SK-N-SH (cell line): ENCODE results near the gene PRR16. TPM values are rescaled to one million over a fixed set of nuclear protein-coding genes. Genes with fewer than 3 reads are reported as not detected.

Experiments used
- CTCF ChIA-PET: fragments of 300-600, 350-600 bp; formaldehyde crosslinking; extraction: SDS; loops from one replicate; lab custom pipeline; 2021; lab: Yijun Ruan, JAX
- POLR2A ChIA-PET: fragments of 350-600 bp; sonication (Branson Sonifier 250); formaldehyde crosslinking; extraction: SDS; loops from one replicate; lab custom pipeline; 2020; ENCODE audit warnings: antibody characterized with exemption, inconsistent platforms; lab: Yijun Ruan, JAX
- DNase-seq: peaks from one replicate; pipeline ENCODE4 v3.0.0; 2012
- H2AFZ ChIP-seq: fragments of 200-600 bp; sonication (generic); 2 replicates; pipeline ENCODE4 v1.8.1; 2016; ENCODE audit warnings: antibody characterized with exemption, mild to moderate bottlenecking, low read depth
- H3F3A ChIP-seq: fragments of 200-600 bp; sonication (generic); replicated peaks from 2 replicates; pipeline ENCODE3; 2016; ENCODE audit warnings: antibody characterized with exemption, mild to moderate bottlenecking; ENCODE audit not compliant: insufficient read depth
- H3K27ac ChIP-seq, 2 experiments: fragments of 200-500 bp in 1 of 2; fragments of 200-600 bp in 1 of 2; sonication (Bioruptor generic) in 1 of 2; sonication (generic), shearing (Covaris generic) in 1 of 2; 2 replicates each; pipeline versions ENCODE4 v1.5.1 to v1.6.1; 2014 to 2016; ENCODE audit warnings: low read depth in 2 of 2, inconsistent platforms in 1 of 2, low read length in 1 of 2, mild to moderate bottlenecking in 1 of 2, mixed read lengths in 1 of 2
- H3K27me3 ChIP-seq: fragments of 200-600 bp; sonication (generic), shearing (Covaris generic); 2 replicates; pipeline ENCODE4 v1.6.1; 2016; ENCODE audit warnings: mixed run types; ENCODE audit not compliant: insufficient read depth
- H3K36me3 ChIP-seq, 2 experiments: fragments of 200-500 bp in 1 of 2; fragments of 200-600 bp in 1 of 2; sonication (Bioruptor generic) in 1 of 2; sonication (generic) in 1 of 2; replicated peaks in 1 of 2; 2 replicates each; pipeline versions ENCODE3 to v1.5.1; 2014 to 2016; ENCODE audit warnings: low read length in 1 of 2, mild to moderate bottlenecking in 1 of 2; ENCODE audit not compliant: insufficient read depth in 2 of 2, control insufficient read depth in 1 of 2
- H3K4me1 ChIP-seq, 2 experiments: fragments of 200-500 bp in 1 of 2; fragments of 200-600 bp in 1 of 2; sonication (Bioruptor generic) in 1 of 2; sonication (generic), shearing (Covaris generic) in 1 of 2; 2 replicates each; pipeline versions ENCODE4 v1.5.1 to v1.6.1; 2014 to 2016; ENCODE audit warnings: low read depth in 1 of 2, low read length in 1 of 2, mixed run types in 1 of 2; ENCODE audit not compliant: insufficient read depth in 2 of 2, control insufficient read depth in 1 of 2
- H3K4me2 ChIP-seq: fragments of 200-600 bp; sonication (generic), shearing (Covaris generic); 2 replicates; pipeline ENCODE4 v1.6.1; 2017; ENCODE audit warnings: mixed run types
- H3K4me3 ChIP-seq, 2 experiments: fragments of 200-500 bp in 1 of 2; fragments of 200-600 bp in 1 of 2; sonication (Bioruptor generic) in 1 of 2; sonication (generic), shearing (Covaris generic) in 1 of 2; 2 replicates each; pipeline versions ENCODE4 v1.5.1 to v1.8.1; 2014 to 2016; ENCODE audit warnings: low read depth in 2 of 2, inconsistent platforms in 1 of 2, low read length in 1 of 2, mild to moderate bottlenecking in 1 of 2, mixed read lengths in 1 of 2, moderate library complexity in 1 of 2
- H3K79me2 ChIP-seq: fragments of 200-600 bp; sonication (generic); 2 replicates; pipeline ENCODE4 v1.8.1; 2017; ENCODE audit warnings: mild to moderate bottlenecking; ENCODE audit not compliant: insufficient read depth
- H3K9ac ChIP-seq: fragments of 200-600 bp; sonication (generic); 2 replicates; pipeline ENCODE4 v1.6.1; 2017; ENCODE audit warnings: mixed run types
- H3K9me2 ChIP-seq: fragments of 200-600 bp; sonication (generic); 2 replicates; pipeline ENCODE4 v1.6.1; 2017; ENCODE audit warnings: mixed run types
- H3K9me3 ChIP-seq: fragments of 200-600 bp; sonication (generic); 2 replicates; pipeline ENCODE4 v1.6.1; 2017; ENCODE audit warnings: mixed run types, mild to moderate bottlenecking, moderate library complexity
- H4K20me1 ChIP-seq: fragments of 200-600 bp; sonication (generic); 2 replicates; pipeline ENCODE4 v1.6.1; 2017; ENCODE audit warnings: mild to moderate bottlenecking, mixed run types; ENCODE audit not compliant: insufficient read depth
- EP300 ChIP-seq, 2 experiments: IDR thresholded peaks; 2 replicates each; pipeline versions ENCODE4 v1.4.0 to v1.6.1; 2012; ENCODE audit warnings: borderline replicate concordance in 1 of 2, low read depth in 1 of 2, low read length in 1 of 2
- FOSL2 ChIP-seq: IDR thresholded peaks from 2 replicates; pipeline ENCODE4 v1.4.0; 2012; ENCODE audit warnings: low read depth, mild to moderate bottlenecking, moderate library complexity, borderline replicate concordance
- FOXJ3 ChIP-seq: sonication (generic); formaldehyde crosslinking; IDR thresholded peaks from 2 replicates; pipeline ENCODE4 v1.5.1; 2020; ENCODE audit warnings: mild to moderate bottlenecking, missing genetic modification reagents
- GABPA ChIP-seq: IDR thresholded peaks from 2 replicates; pipeline ENCODE4 v1.4.0; 2012; ENCODE audit warnings: low read depth, mild to moderate bottlenecking
- GATA2 ChIP-seq: sonication (generic); formaldehyde crosslinking; IDR thresholded peaks from 2 replicates; pipeline ENCODE4 v1.5.0; 2020; ENCODE audit warnings: mild to moderate bottlenecking, missing genetic modification reagents
- JUND ChIP-seq: IDR thresholded peaks from 2 replicates; pipeline ENCODE4 v1.4.0; 2012
- MXI1 ChIP-seq: IDR thresholded peaks from 2 replicates; pipeline ENCODE4 v1.6.1; 2012; ENCODE audit warnings: mild to moderate bottlenecking, low read depth, low read length, improper control_type of control experiment
- NFIC ChIP-seq: IDR thresholded peaks from 2 replicates; pipeline ENCODE4 v1.4.0; 2012; ENCODE audit warnings: borderline replicate concordance
- NRF1 ChIP-seq: IDR thresholded peaks from 2 replicates; pipeline ENCODE4 v1.6.1; 2012; ENCODE audit warnings: low read depth, mild to moderate bottlenecking, low read length
- RCOR1 ChIP-seq: fragments of 150-350 bp; IDR thresholded peaks from 2 replicates; pipeline ENCODE4 v1.6.1; 2017; ENCODE audit warnings: antibody characterized with exemption, low read length
- RFX5 ChIP-seq: IDR thresholded peaks from 2 replicates; pipeline ENCODE4 v1.6.1; 2012; ENCODE audit warnings: mild to moderate bottlenecking, improper control_type of control experiment, low read length
- SIN3A ChIP-seq: IDR thresholded peaks from 2 replicates; pipeline ENCODE4 v1.6.1; 2012; ENCODE audit warnings: low read depth, mild to moderate bottlenecking, low read length, moderate library complexity, borderline replicate concordance
- TAF1 ChIP-seq: IDR thresholded peaks from 2 replicates; pipeline ENCODE4 v1.6.1; 2012; ENCODE audit warnings: low read depth, mild to moderate bottlenecking, low read length, moderate library complexity, borderline replicate concordance
- TCF12 ChIP-seq: IDR thresholded peaks from 2 replicates; pipeline ENCODE4 v1.4.0; 2012
- TEAD4 ChIP-seq: IDR thresholded peaks from 2 replicates; pipeline ENCODE4 v1.4.0; 2012; ENCODE audit warnings: mild to moderate bottlenecking, borderline replicate concordance; ENCODE audit not compliant: insufficient read depth
- YY1 ChIP-seq: IDR thresholded peaks from 2 replicates; pipeline ENCODE4 v1.4.0; 2012; ENCODE audit warnings: low read depth, mild to moderate bottlenecking
- WGBS: methylation state at CpG from one replicate; pipeline ENCODE4 v1.1.6; 2017; ENCODE audit warnings: low lambda C conversion rate; 5-methylcytosine and 5-hydroxymethylcytosine counted together
- polyA plus RNA-seq, 3 experiments: library from polyadenylated mRNA; depleted of rRNA; stranded (reverse); fragments of >200 nt; gene quantifications; 2 replicates each; pipeline ENCODE4 v1.2.3, GENCODE V29; 2012
- TF ChIP-seq, protein P1 (sequence below): IDR thresholded peaks from 2 replicates; pipeline ENCODE4 v1.4.0; 2012; ENCODE audit warnings: low read depth
- TF ChIP-seq, protein P2 (sequence below): IDR thresholded peaks from 2 replicates; pipeline ENCODE4; 2012
- TF ChIP-seq, protein P3 (sequence below): fragments of 200-600 bp; sonication (generic); IDR thresholded peaks from 2 replicates; pipeline ENCODE4 v1.6.1; 2017; ENCODE audit warnings: antibody characterized with exemption, mild to moderate bottlenecking, moderate library complexity

The PRR16 gene
- polyA plus RNA-seq, 1 of the 3 experiments (the other 2 are of a cell fraction) = 26.7 TPM

DNA sequence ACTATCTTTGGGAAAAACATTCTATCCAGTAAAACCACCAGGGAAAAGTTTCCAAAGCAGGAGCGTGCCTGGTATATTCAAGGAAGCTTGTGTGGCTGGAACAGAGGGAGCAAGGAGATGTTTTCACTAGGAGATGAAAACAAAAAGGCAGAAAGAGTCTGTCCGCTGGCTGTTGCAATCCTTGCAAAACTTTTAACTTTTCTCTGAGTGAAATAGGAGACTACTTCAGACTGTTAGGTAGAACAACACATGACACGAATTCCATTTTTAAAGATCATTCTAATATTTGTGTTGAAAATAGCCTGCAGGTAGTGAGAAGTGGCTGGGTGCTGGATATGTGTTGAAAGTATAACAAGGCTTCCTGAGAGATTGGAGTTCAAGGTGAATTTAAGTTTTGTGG is 69.5 kb downstream of the PRR16 start:
- H3K4me3 ChIP-seq = no peak overlapping the region
- H3F3A ChIP-seq = peaks cover 14% of the 10 kb centered on the region
- DNase-seq = no peak
- H3K4me2 ChIP-seq = no peak overlapping the region
- no peaks in the 10 kb centered on the region for H4K20me1 ChIP-seq
- H3K4me1 ChIP-seq = peaks cover 1 to 9% of the 10 kb centered on the region in 2 experiments
- H3K36me3 ChIP-seq = peaks cover 0 to 6% of the 10 kb centered on the region in 2 experiments
- ChIA-PET CTCF (interaction anchor here (1.5 kb wide), 1 partner anchor 16 kb away, joined by 4 read pairs; no protein-coding TSS in a partner anchor), POLR2A (no interaction called here)
- H3K9me2 ChIP-seq = no peaks in the 10 kb centered on the region
- H3K27me3 ChIP-seq = no peaks in the 10 kb centered on the region
- H2AFZ ChIP-seq = no peak overlapping the region
- H3K9ac ChIP-seq = no peak overlapping the region
- H3K79me2 ChIP-seq = peaks cover 42% of the 10 kb centered on the region
- TF ChIP-seq TAF1 (no peak), YY1 (no peak), GABPA (no peak), NFIC (no peak), RCOR1 (no peak), NRF1 (no peak), FOSL2 (no peak), GATA2 (CRISPR knock-in tag) (no peak), RFX5 (no peak), SIN3A (no peak), FOXJ3 (CRISPR knock-in tag) (no peak)
- TF ChIP-seq, protein P1, sequence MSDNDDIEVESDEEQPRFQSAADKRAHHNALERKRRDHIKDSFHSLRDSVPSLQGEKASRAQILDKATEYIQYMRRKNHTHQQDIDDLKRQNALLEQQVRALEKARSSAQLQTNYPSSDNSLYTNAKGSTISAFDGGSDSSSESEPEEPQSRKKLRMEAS = no peak
- H3K9me3 ChIP-seq = no peaks in the 10 kb centered on the region
- 79% methylated on average over 3 of the region's 3 CpGs for WGBS
- no peak overlapping the region for H3K27ac ChIP-seq

DNA sequence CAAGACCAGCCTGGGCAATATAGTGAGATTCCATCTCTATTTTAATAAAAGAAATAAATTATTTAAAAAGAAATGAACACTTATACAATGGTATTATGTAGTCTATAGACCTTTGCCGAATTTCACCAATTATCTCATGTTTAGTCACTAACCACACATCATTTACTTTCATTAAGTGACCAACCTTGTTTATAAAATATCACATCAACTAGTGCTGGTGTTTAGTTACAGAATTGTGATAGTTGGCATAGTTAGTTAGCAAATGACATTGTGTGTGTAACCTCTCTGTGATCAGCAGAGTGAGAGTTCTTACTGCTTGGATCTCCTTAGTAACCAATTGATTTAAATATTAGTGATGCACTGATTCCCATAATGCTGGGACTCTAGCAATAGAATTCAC is 71.8 kb downstream of the PRR16 start:
- 55% methylated on average over 1 of the region's 1 CpG for WGBS

DNA sequence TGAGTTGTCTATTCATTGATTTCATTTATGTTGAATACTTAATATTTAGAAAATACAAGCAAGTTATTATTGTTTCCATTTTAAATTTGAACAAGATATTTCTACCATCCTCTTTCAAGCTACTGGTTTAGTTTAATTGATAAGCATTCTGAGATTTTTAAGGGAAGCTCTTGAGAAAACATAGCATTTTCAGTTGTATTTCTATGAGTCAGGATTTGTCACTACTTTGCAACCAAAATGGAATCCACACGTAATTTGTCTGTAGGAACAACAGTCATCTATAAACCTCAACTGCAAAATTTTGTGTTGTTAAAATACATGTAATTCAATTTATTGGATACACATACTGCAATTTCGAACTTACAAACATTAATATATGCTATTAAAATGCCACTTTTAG is 74.0 kb downstream of the PRR16 start:
- Histone ChIP-seq H3K27ac (peak overlapping the region in 1 of 2 experiments; percentile 80; a peak in 3 of 4 replicates), H4K20me1 (no peaks in the 10 kb centered on the region), H2AFZ (peak overlapping the region; percentile 77), H3K79me2 (peaks cover 69% of the 10 kb centered on the region), H3K9me2 (no peaks in the 10 kb centered on the region), H3K9ac (peak overlapping the region; percentile 13; the same call in 1 of the 2 replicates), H3K36me3 (peaks cover 0 to 9% of the 10 kb centered on the region in 2 experiments), H3K27me3 (no peaks in the 10 kb centered on the region), H3K4me1 (peaks cover 6 to 11% of the 10 kb centered on the region in 2 experiments), H3K4me2 (peak overlapping the region; percentile 68), H3K4me3 (peak overlapping the region in 1 of 2 experiments; percentile 21; a peak in 1 of 4 replicates), H3K9me3 (no peaks in the 10 kb centered on the region), H3F3A (peaks cover 11% of the 10 kb centered on the region)
- ChIA-PET POLR2A (no interaction called here), CTCF (no interaction called here)
- TF ChIP-seq EP300 (IDR thresholded peaks at IDR 0.05; ENCODE audit: borderline replicate concordance in 1 of 2, low read depth in 1 of 2, low read length in 1 of 2) = 0 out of 4 replicates have a peak, but pooled peaks of 1 of the 2 experiments have one; percentile 41
- TF ChIP-seq MXI1 = no peak
- TF ChIP-seq JUND = peak; percentile 37; the same call in 1 of the 2 replicates
- TF ChIP-seq RCOR1 = no peak
- 0 out of 2 replicates have a peak, but pooled peaks have one; percentile 16 for TF ChIP-seq TEAD4
- TF ChIP-seq, protein P2, sequence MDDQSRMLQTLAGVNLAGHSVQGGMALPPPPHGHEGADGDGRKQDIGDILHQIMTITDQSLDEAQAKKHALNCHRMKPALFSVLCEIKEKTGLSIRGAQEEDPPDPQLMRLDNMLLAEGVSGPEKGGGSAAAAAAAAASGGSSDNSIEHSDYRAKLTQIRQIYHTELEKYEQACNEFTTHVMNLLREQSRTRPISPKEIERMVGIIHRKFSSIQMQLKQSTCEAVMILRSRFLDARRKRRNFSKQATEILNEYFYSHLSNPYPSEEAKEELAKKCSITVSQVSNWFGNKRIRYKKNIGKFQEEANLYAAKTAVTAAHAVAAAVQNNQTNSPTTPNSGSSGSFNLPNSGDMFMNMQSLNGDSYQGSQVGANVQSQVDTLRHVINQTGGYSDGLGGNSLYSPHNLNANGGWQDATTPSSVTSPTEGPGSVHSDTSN = peak; percentile 15; the same call in 1 of the 2 replicates
- TF ChIP-seq FOSL2 = peak; percentile 85
- TF ChIP-seq, protein P3, sequence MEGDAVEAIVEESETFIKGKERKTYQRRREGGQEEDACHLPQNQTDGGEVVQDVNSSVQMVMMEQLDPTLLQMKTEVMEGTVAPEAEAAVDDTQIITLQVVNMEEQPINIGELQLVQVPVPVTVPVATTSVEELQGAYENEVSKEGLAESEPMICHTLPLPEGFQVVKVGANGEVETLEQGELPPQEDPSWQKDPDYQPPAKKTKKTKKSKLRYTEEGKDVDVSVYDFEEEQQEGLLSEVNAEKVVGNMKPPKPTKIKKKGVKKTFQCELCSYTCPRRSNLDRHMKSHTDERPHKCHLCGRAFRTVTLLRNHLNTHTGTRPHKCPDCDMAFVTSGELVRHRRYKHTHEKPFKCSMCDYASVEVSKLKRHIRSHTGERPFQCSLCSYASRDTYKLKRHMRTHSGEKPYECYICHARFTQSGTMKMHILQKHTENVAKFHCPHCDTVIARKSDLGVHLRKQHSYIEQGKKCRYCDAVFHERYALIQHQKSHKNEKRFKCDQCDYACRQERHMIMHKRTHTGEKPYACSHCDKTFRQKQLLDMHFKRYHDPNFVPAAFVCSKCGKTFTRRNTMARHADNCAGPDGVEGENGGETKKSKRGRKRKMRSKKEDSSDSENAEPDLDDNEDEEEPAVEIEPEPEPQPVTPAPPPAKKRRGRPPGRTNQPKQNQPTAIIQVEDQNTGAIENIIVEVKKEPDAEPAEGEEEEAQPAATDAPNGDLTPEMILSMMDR = no peak
- peak; percentile 42 for TF ChIP-seq TCF12
- 22% methylated on average over 2 of the region's 2 CpGs for WGBS
- DNase-seq = no peak

More for the DNA sequence above, 71.8 kb downstream of the PRR16 start:
- Histone ChIP-seq H3K27me3 (no peaks in the 10 kb centered on the region), H3K27ac (no peak overlapping the region), H3K79me2 (peaks cover 55% of the 10 kb centered on the region), H3K4me3 (no peak overlapping the region), H3K9me2 (no peaks in the 10 kb centered on the region), H3K9ac (no peak overlapping the region), H3K9me3 (no peaks in the 10 kb centered on the region), H2AFZ (no peak overlapping the region), H3K4me2 (no peak overlapping the region), H3K36me3 (peaks cover 0 to 6% of the 10 kb centered on the region in 2 experiments), H3K4me1 (peaks cover 9 to 11% of the 10 kb centered on the region in 2 experiments), H4K20me1 (no peaks in the 10 kb centered on the region), H3F3A (peaks cover 11% of the 10 kb centered on the region)
- ChIA-PET CTCF (interaction anchor here (0.6 kb wide), 1 partner anchor 1415 kb away, joined by 3 read pairs; no protein-coding TSS in a partner anchor), POLR2A (no interaction called here)
- DNase-seq = no peak
- TF ChIP-seq JUND (no peak), EP300 (IDR thresholded peaks at IDR 0.05; ENCODE audit: borderline replicate concordance in 1 of 2, low read depth in 1 of 2, low read length in 1 of 2) (no peak)
